Type B pancreatic cell (in vitro differentiated cells): ENCODE results near the gene GJB2. TPM values are rescaled to one million over a fixed set of nuclear protein-coding genes. Genes with fewer than 3 reads are reported as not detected.

ENCODE experiments used
- DNase-seq: peaks from one replicate; pipeline ENCODE4 v3.0.0; 2021; ENCODE audit warnings: mixed read lengths; ENCODE audit not compliant: unreplicated experiment; ENCODE audit errors: extremely low spot score
- H3K27ac Mint-ChIP-seq: 2 replicates; pipeline ENCODE4 v1.8.0; 2021; ENCODE audit warnings: mild to moderate bottlenecking, mixed read lengths
- H3K27me3 Mint-ChIP-seq: 2 replicates; pipeline ENCODE4 v1.8.0; 2021; ENCODE audit warnings: mixed read lengths
- H3K36me3 Mint-ChIP-seq: 2 replicates; pipeline ENCODE4 v1.8.0; 2021; ENCODE audit warnings: mixed read lengths
- H3K4me1 Mint-ChIP-seq: one replicate; pipeline ENCODE4 v1.8.0; 2021; ENCODE audit warnings: mixed read lengths; ENCODE audit not compliant: unreplicated experiment
- H3K4me3 Mint-ChIP-seq: 2 replicates; pipeline ENCODE4 v1.8.0; 2021; ENCODE audit warnings: mild to moderate bottlenecking, mixed read lengths
- H3K9me3 Mint-ChIP-seq: 2 replicates; pipeline ENCODE4 v1.8.0; 2021; ENCODE audit warnings: mixed read lengths
- CTCF ChIP-seq: fragments of 200-600 bp; sonication (generic); conservative IDR thresholded peaks from 2 replicates; pipeline ENCODE4 v1.5.0; 2021; ENCODE audit warnings: antibody characterized with exemption, mild to moderate bottlenecking
- total RNA-seq: library from RNA; stranded (reverse); gene quantifications from 2 replicates; pipeline ENCODE4 v1.2.1, GENCODE V29; 2021; ENCODE audit warnings: low replicate concordance

GJB2 gene
- total RNA-seq, 1 donor from 2014 or later, result 14.3 TPM

- DNase-seq, result no peak
- no peaks in the 10 kb centered on the region for H3K9me3 Mint-ChIP-seq
- peaks cover 5% of the 10 kb centered on the region for H3K36me3 Mint-ChIP-seq
- H3K27ac Mint-ChIP-seq, result no peak overlapping the region
- peaks cover 45% of the 10 kb centered on the region for H3K27me3 Mint-ChIP-seq
- no peak for TF ChIP-seq CTCF
- H3K4me1 Mint-ChIP-seq, result no peaks in the 10 kb centered on the region
- no peak overlapping the region for H3K4me3 Mint-ChIP-seq
Observed at GRCh38 chr13:20186771-20187170, 6.0 kb downstream of the GJB2 start.

- DNase-seq, result no peak
- Mint-ChIP-seq H3K4me3 (no peak overlapping the region), H3K27me3 (peaks cover 36% of the 10 kb centered on the region), H3K36me3 (peaks cover 5% of the 10 kb centered on the region), H3K27ac (no peak overlapping the region), H3K4me1 (no peaks in the 10 kb centered on the region), H3K9me3 (no peaks in the 10 kb centered on the region)
- TF ChIP-seq CTCF, result no peak
Observed at GRCh38 chr13:20185366-20186056, 7.2 kb downstream of the GJB2 start.

GRCh38 chr13:20182231-20182846 lies 10.4 kb downstream of the GJB2 start:
- DNase-seq, result no peak
- Mint-ChIP-seq H3K9me3 (no peaks in the 10 kb centered on the region), H3K36me3 (no peaks in the 10 kb centered on the region)

GRCh38 chr13:20181188-20181587 lies 11.6 kb downstream of the GJB2 start:
- Mint-ChIP-seq H3K9me3 (no peaks in the 10 kb centered on the region), H3K4me3 (no peak overlapping the region), H3K27ac (no peak overlapping the region), H3K36me3 (no peaks in the 10 kb centered on the region), H3K27me3 (peaks cover 24% of the 10 kb centered on the region), H3K4me1 (peaks cover under 1% of the 10 kb centered on the region)
- DNase-seq, result no peak
- no peak for TF ChIP-seq CTCF

More at GRCh38 chr13:20182231-20182846, 10.4 kb downstream of the GJB2 start:
- peak; percentile 90 for TF ChIP-seq CTCF
- Mint-ChIP-seq H3K4me1 (no peaks in the 10 kb centered on the region), H3K27me3 (peaks cover 24% of the 10 kb centered on the region), H3K4me3 (no peak overlapping the region), H3K27ac (no peak overlapping the region)

- Mint-ChIP-seq H3K27ac (peak overlapping the region; percentile 11), H3K4me1 (peaks cover 16% of the 10 kb centered on the region), H3K36me3 (no peaks in the 10 kb centered on the region), H3K27me3 (peaks cover 29% of the 10 kb centered on the region), H3K4me3 (no peak overlapping the region), H3K9me3 (peaks cover 5% of the 10 kb centered on the region)
- TF ChIP-seq CTCF, result no peak
- DNase-seq, result no peak
Observed at GRCh38 chr13:20178156-20178555, 14.6 kb downstream of the GJB2 start.
